ENCODE data around the gene PLEKHA4. TPM values are rescaled to one million over a fixed set of nuclear protein-coding genes. Genes with fewer than 3 reads are reported as not detected.
"Not testable (repeated sequence)": the region's sequence is repeated elsewhere in the genome, so short reads cannot be mapped to it uniquely, and the experiment has no call there.

The PLEKHA4 gene
- total and polyA plus RNA-seq, 2 of the 13 experiments (the other 11 are each of a cell fraction or from before 2014, with no cell fraction given): 4.8 to 6.0 TPM

- intact Hi-C loops (cut with micrococcal nuclease; ENCODE audit: unreplicated experiment); H3K9me3 ChIP-seq (ENCODE audit: low read length); FAIRE-seq; H3K9ac ChIP-seq (ENCODE audit: insufficient read depth, low read depth, low read length); H3K4me2 ChIP-seq (ENCODE audit: low read depth, low read length); H3K79me2 ChIP-seq (ENCODE audit: insufficient read depth, low read length); H3K4me3 ChIP-seq (replicated peaks in 1 of 3; ENCODE audit: insufficient read depth in 1 of 3, low read depth in 2 of 3, low read length in 3 of 3); BruUV-seq (replicated peaks); DNase-seq (ENCODE audit: low spot score); H3K27ac ChIP-seq (ENCODE audit: extremely low read length, insufficient read depth, low read length); CTCF ChIA-PET (ENCODE audit: low intra/inter-chr PET ratio, low total read pairs); H2AFZ ChIP-seq (ENCODE audit: low read length); H4K20me1 ChIP-seq (ENCODE audit: insufficient read depth, low read length); ATAC-seq; H3K36me3 ChIP-seq (replicated peaks in 1 of 2; ENCODE audit: control insufficient read depth in 1 of 2, insufficient read depth in 2 of 2, low read length in 2 of 2); in situ Hi-C loops (cut with HindIII; ENCODE audit: extremely low pct_ligation_motif_present, low pct_unique_long_range_greater_than_20kb); H3K27me3 ChIP-seq (ENCODE audit: control insufficient read depth in 1 of 2, insufficient read depth in 2 of 2, low read length in 2 of 2): not testable (repeated sequence)
- 32% methylated on average over 3 of the region's 3 CpGs for WGBS (ENCODE audit: low lambda C conversion rate)
- peaks cover 44% of the 10 kb centered on the region for H3K4me1 ChIP-seq (ENCODE audit: insufficient read depth, low read length)
- POLR2A ChIA-PET: interaction anchor here (1.1 kb wide), 1 partner anchor 18 kb away, joined by 3 read pairs; the partner anchor contains the start of gene PPP1R15A
Observed at GRCh38 chr19:48889496-48889895, 21.1 kb upstream of the PLEKHA4 start.

GRCh38 chr19:48887861-48888612, 19.6 kb upstream of the PLEKHA4 start:
- POLR2A ChIA-PET: no interaction called here
- no peak overlapping the region for H3K4me2 ChIP-seq (ENCODE audit: low read depth, low read length)
- CTCF ChIA-PET (ENCODE audit: low intra/inter-chr PET ratio, low total read pairs): no interaction called here
- TF ChIP-seq, protein P1, sequence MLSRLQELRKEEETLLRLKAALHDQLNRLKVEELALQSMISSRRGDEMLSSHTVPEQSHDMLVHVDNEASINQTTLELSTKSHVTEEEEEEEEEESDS (CRISPR knock-in tag; IDR thresholded peaks at IDR 0.05; ENCODE audit: borderline replicate concordance): no peak
- TF ChIP-seq REXO4 (CRISPR knock-in tag; IDR thresholded peaks at IDR 0.05; ENCODE audit: borderline replicate concordance) (no peak), ZNF230 (CRISPR knock-in tag; IDR thresholded peaks at IDR 0.05) (no peak), SPEN (CRISPR knock-in tag; IDR thresholded peaks at IDR 0.05; ENCODE audit: low read depth) (no peak), SMAD3 (CRISPR knock-in tag; IDR thresholded peaks at IDR 0.05) (no peak), ZNF329 (CRISPR knock-in tag; IDR thresholded peaks at IDR 0.05; ENCODE audit: low read depth) (no peak), ZNF567 (CRISPR knock-in tag; IDR thresholded peaks at IDR 0.05; ENCODE audit: borderline replicate concordance) (no peak), ZFP41 (CRISPR knock-in tag; IDR thresholded peaks at IDR 0.05; ENCODE audit: borderline replicate concordance) (no peak)
- TF ChIP-seq, protein P2, sequence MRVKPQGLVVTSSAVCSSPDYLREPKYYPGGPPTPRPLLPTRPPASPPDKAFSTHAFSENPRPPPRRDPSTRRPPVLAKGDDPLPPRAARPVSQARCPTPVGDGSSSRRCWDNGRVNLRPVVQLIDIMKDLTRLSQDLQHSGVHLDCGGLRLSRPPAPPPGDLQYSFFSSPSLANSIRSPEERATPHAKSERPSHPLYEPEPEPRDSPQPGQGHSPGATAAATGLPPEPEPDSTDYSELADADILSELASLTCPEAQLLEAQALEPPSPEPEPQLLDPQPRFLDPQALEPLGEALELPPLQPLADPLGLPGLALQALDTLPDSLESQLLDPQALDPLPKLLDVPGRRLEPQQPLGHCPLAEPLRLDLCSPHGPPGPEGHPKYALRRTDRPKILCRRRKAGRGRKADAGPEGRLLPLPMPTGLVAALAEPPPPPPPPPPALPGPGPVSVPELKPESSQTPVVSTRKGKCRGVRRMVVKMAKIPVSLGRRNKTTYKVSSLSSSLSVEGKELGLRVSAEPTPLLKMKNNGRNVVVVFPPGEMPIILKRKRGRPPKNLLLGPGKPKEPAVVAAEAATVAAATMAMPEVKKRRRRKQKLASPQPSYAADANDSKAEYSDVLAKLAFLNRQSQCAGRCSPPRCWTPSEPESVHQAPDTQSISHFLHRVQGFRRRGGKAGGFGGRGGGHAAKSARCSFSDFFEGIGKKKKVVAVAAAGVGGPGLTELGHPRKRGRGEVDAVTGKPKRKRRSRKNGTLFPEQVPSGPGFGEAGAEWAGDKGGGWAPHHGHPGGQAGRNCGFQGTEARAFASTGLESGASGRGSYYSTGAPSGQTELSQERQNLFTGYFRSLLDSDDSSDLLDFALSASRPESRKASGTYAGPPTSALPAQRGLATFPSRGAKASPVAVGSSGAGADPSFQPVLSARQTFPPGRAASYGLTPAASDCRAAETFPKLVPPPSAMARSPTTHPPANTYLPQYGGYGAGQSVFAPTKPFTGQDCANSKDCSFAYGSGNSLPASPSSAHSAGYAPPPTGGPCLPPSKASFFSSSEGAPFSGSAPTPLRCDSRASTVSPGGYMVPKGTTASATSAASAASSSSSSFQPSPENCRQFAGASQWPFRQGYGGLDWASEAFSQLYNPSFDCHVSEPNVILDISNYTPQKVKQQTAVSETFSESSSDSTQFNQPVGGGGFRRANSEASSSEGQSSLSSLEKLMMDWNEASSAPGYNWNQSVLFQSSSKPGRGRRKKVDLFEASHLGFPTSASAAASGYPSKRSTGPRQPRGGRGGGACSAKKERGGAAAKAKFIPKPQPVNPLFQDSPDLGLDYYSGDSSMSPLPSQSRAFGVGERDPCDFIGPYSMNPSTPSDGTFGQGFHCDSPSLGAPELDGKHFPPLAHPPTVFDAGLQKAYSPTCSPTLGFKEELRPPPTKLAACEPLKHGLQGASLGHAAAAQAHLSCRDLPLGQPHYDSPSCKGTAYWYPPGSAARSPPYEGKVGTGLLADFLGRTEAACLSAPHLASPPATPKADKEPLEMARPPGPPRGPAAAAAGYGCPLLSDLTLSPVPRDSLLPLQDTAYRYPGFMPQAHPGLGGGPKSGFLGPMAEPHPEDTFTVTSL (CRISPR knock-in tag; IDR thresholded peaks at IDR 0.05; ENCODE audit: borderline replicate concordance): no peak
- TF ChIP-seq, protein P3, sequence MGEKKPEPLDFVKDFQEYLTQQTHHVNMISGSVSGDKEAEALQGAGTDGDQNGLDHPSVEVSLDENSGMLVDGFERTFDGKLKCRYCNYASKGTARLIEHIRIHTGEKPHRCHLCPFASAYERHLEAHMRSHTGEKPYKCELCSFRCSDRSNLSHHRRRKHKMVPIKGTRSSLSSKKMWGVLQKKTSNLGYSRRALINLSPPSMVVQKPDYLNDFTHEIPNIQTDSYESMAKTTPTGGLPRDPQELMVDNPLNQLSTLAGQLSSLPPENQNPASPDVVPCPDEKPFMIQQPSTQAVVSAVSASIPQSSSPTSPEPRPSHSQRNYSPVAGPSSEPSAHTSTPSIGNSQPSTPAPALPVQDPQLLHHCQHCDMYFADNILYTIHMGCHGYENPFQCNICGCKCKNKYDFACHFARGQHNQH (CRISPR knock-in tag; IDR thresholded peaks at IDR 0.05): no peak

More at GRCh38 chr19:48887861-48888612, 19.6 kb upstream of the PLEKHA4 start:
- 92% methylated on average over 15 of the region's 21 CpGs for WGBS (ENCODE audit: low lambda C conversion rate)
- DNase-seq (ENCODE audit: low spot score) (no peak), FAIRE-seq (no peak), ATAC-seq (peak; percentile 48; the same call in 2 of the 3 replicates)
- intact Hi-C loops (cut with micrococcal nuclease; ENCODE audit: unreplicated experiment) (no loop called here), in situ Hi-C loops (cut with HindIII; ENCODE audit: extremely low pct_ligation_motif_present, low pct_unique_long_range_greater_than_20kb) (no loop called here)
- Histone ChIP-seq H3K27ac (ENCODE audit: extremely low read length, insufficient read depth, low read length) (no peak overlapping the region), H3K4me3 (replicated peaks in 1 of 3; ENCODE audit: insufficient read depth in 1 of 3, low read depth in 2 of 3, low read length in 3 of 3) (no peak overlapping the region), H3K9me3 (ENCODE audit: low read length) (no peaks in the 10 kb centered on the region), H2AFZ (ENCODE audit: low read length) (no peak overlapping the region), H3K36me3 (replicated peaks in 1 of 2; ENCODE audit: control insufficient read depth in 1 of 2, insufficient read depth in 2 of 2, low read length in 2 of 2) (no peaks in the 10 kb centered on the region), H3K27me3 (ENCODE audit: control insufficient read depth in 1 of 2, insufficient read depth in 2 of 2, low read length in 2 of 2) (no peaks in the 10 kb centered on the region; a peak in 1 of 5 replicates), H4K20me1 (ENCODE audit: insufficient read depth, low read length) (no peaks in the 10 kb centered on the region), H3K9ac (ENCODE audit: insufficient read depth, low read depth, low read length) (no peak overlapping the region), H3K79me2 (ENCODE audit: insufficient read depth, low read length) (no peaks in the 10 kb centered on the region), H3K4me1 (ENCODE audit: insufficient read depth, low read length) (peaks cover 44% of the 10 kb centered on the region)
- BruUV-seq (replicated peaks): no TSS peak
